Cardiac fibroblast (primary cell): ENCODE results near the gene AIP.

Source experiments
- DNase-seq, 2 donors: peaks; one replicate each; pipeline versions ENCODE4 v3.0.0 to v3.0.0-alpha.2; 2010; ENCODE audit warnings: low read depth in 2 of 2
- H3K4me3 ChIP-seq, 2 donors: replicated peaks in 1 of 2; 1 replicate in 1 of 2; 2 replicates in 1 of 2; pipeline ENCODE4 v1.5.1; 2011; ENCODE audit warnings: low read depth in 2 of 2, low read length in 2 of 2, mild to moderate bottlenecking in 2 of 2, moderate library complexity in 1 of 2
- CTCF ChIP-seq: IDR thresholded peaks from one replicate; pipeline ENCODE4 v1.5.1; 2011; ENCODE audit warnings: low read depth, mild to moderate bottlenecking, low read length, inconsistent platforms

AIP gene

GRCh38 chr11:67538823-67539505, 56.1 kb downstream of the AIP start:
- no peak for DNase-seq
- H3K4me3 ChIP-seq: no peak overlapping the region
- TF ChIP-seq CTCF: no peak

- no peak for DNase-seq
- no peak for TF ChIP-seq CTCF
- H3K4me3 ChIP-seq: no peak overlapping the region
Observed at GRCh38 chr11:67539550-67539949, 56.7 kb downstream of the AIP start.
